GM12891 (cell line): ENCODE measurements around the gene RET.

Experiments
- DNase-seq: peaks from one replicate; pipeline ENCODE4 v3.0.0; 2011; ENCODE audit warnings: low spot score; ENCODE audit not compliant: insufficient read length
- FAIRE-seq: peaks from 2 replicates; lab custom pipeline; 2011; peaks lifted over from hg19 to GRCh38; lab: Jason Lieb, UNC
- PAX5 ChIP-seq: IDR thresholded peaks from 2 replicates; pipeline ENCODE4 v1.6.1; 2011; ENCODE audit warnings: low read length, moderate library complexity, mild to moderate bottlenecking; ENCODE audit not compliant: insufficient read depth, severe bottlenecking
- POLR2A ChIP-seq: IDR thresholded peaks from 2 replicates; pipeline ENCODE4 v1.6.1; 2011; ENCODE audit warnings: low read depth, low read length, control low read depth
- POLR2AphosphoS5 ChIP-seq: IDR thresholded peaks from 2 replicates; pipeline ENCODE4 v1.6.1; 2011; ENCODE audit warnings: low read depth, low read length, control low read depth
- POU2F2 ChIP-seq: IDR thresholded peaks from 2 replicates; pipeline ENCODE4 v1.6.1; 2011; ENCODE audit warnings: low read depth, mild to moderate bottlenecking, control low read depth, low read length, moderate library complexity
- SPI1 ChIP-seq: IDR thresholded peaks from 2 replicates; pipeline ENCODE4 v1.6.1; 2011; ENCODE audit warnings: low read depth, low read length, control low read depth
- TAF1 ChIP-seq: IDR thresholded peaks from 2 replicates; pipeline ENCODE4 v1.6.1; 2011; ENCODE audit warnings: low read depth, low read length, control low read depth

Gene RET

DNA sequence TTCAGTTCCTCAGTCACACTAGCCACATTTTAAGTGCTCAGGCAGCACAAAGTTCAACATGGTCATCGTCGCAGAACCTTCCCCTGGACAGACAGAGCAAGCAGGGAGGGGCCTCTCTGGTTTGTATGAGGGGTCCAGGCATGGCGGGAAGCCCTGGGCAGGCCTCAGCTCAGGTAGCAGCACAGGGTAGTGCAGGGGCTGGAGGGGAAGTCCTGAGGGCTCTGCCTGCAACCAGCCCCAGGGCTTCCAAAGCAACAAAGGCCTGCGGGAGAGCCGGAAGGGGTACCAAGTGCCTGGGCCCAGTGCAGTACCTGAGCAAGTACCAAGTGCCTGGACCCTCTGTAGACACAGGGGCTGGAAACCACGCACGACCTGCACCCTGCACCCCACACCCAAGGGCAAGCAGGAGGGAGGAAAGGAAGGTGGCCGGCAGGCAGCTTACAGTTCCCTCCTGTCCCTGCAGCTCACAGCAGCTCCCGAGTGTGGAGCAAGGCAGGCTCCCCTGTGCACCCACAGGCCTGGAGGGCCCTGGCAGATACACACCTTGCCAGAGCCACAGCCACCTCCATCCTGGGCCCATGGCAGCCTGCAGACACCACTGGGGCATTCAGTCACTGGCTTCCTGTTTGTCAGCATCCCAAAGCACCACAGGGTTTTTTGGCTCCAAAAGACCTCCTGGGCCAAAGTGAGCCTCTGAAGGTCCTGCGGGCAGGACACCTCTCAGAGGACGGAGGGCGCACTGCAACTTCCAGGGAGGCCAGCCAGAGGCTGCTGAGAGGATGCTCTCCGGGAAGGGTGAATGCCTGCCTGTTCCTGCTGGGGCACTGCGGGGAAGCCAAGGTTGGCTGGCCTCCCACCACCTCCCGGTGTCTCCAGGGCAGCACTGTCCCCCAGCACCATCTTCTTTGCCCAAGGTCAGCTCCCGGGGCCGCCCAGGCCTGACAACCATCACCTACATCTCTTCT, 6.5 kb upstream of the RET start:
- FAIRE-seq (no peak), DNase-seq (no peak)
- TF ChIP-seq POLR2A (no peak), SPI1 (no peak), TAF1 (no peak), PAX5 (no peak), POU2F2 (no peak), POLR2AphosphoS5 (no peak)

DNA sequence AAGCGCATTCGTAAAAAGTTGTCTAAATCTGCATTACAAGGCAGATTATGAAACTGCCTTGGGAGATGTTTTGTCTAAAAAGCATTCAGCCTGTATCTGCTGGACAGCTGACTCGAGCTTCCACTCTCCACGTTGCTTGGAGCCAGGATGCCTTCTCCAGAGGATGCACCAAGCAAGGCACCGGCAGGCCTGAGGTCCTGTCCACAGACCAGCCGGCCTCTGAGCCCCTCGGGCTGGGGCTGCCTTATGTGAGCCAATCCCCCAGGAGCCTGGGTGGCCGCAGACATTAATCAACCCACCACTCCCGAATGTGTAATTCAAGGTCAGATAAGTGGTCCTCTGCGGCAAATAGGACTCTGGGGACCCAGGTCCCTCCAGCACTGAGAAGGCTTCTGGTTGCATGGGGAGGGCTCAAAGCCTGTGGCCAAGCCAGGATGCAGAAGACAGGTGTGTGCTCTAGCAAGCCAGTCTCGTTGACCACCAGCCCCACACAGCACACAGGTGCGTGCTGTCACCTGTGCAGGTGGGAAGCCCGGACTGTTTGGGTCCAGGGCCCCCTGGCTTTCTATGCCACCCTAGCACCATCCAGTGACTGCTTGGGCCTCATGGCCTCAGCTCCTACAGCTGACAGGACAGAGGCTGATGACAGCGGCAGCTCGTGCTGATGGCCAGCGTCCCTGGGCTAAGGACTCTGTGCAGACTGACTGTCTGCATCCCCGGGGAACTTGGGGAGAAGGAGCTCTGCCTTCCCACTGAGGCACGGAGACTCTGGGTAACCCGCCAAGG, 4.8 kb upstream of the RET start:
- TF ChIP-seq POLR2A (no peak), POLR2AphosphoS5 (no peak), POU2F2 (no peak), SPI1 (no peak), TAF1 (no peak), PAX5 (no peak)
- FAIRE-seq, result no peak
- no peak for DNase-seq

DNA sequence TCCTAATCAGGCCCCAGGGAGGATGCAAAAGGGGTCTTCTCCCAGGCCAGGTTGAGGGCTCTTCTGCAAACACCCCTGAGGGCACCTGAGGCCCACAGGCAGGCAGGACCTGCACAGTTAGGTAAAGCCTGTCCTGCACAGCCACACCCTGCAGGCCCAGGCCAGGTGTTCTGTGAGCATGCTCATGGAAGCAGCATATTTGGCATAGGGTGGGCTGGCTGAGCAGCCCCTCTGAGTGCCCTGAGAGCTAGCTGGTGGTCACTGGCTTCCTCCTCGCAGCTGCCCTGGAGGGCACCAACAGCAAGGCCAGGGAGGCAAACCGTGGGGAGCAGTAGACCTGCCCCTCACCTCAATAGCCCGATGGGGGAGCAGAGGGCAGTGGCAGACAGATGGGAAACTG, 3.7 kb upstream of the RET start:
- no peak for DNase-seq
- FAIRE-seq, result no peak
- TF ChIP-seq TAF1 (no peak), POLR2AphosphoS5 (no peak), SPI1 (no peak), PAX5 (no peak), POLR2A (no peak), POU2F2 (no peak)

DNA sequence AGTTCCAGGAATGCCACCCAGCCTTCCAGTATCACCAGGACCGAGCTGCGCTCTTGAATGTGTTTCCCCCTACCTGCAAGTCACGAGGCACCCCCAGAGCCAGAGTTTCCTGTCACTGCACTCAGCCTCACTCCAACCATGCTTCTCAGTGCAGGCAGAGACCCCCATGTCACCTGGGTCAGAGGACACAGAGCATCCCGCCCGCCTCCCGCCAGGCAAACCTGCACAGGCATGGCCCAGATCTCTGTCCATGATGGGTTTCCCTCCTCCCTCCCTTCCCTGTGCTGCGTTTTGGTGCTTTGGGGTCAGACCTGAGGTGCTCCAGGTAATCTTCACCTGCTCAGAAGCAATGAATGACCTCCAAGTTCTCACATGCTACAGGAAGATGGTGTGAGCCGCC, 3.1 kb upstream of the RET start:
- FAIRE-seq, result no peak

DNA sequence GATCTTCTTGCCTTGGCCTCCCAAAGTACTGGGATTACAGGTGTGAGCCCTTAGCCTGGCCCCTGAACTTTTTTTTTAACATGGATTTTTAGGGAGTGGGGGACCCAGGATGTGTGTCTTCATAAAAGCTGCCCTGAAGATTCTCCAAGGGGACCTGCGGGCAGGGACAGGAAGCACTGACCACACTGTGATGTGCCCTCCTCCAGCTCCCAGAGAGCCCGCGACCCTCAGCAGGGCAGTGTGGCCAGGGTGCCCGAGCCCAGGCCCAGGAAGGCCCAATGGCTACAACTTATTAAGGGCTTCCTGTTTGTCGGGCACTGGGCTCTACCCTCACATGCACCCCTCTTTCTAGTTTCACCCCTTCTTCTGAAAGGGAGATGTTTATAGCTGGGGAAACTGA, 2.5 kb upstream of the RET start:
- no peak for DNase-seq
- TF ChIP-seq POU2F2 (no peak), POLR2A (no peak), PAX5 (no peak)
- no peak for FAIRE-seq

More for the DNA sequence above, 3.1 kb upstream of the RET start:
- no peak for DNase-seq
- no peak for TF ChIP-seq PAX5
- TF ChIP-seq SPI1, result no peak
- TF ChIP-seq POU2F2, result no peak
- no peak for TF ChIP-seq TAF1
- TF ChIP-seq POLR2AphosphoS5, result no peak
- TF ChIP-seq POLR2A, result no peak

DNA sequence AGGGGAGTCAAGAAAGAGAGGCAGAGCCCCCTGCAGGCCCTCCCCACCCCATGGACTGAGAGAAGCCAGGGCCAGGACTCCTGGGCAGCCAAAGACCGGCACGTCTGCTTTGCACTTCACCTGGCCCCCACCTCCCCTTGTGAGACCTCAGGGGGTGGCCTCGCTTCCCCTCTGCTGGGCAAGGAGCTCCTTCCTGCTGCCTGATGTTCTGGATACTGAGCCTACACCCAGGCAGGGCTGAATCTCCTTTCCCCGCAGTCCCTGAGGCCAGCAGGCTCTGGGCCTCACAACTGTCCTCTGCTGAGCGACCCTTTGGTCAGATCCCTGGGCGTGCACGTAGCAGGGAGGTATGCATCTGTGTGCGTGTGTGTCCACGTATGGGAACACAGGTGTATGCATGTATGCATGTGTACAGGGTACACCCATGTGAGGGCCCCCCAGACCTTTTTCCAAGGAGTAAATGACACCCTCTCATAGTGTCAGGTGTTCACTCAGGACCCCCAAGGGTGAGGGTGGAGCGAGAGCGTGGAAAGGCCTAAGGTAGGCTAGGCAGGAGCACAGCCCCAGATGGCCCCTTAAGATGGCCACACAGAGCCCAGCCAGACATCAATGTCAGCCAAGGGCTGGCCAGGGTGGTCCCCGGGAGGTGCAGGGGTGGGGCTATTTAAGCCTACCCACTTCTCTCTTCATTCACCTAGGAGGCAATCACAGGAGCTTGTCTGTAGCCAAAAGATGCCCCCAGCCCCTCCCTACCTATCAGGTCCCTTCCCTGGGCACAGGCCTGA, 1.9 kb upstream of the RET start:
- FAIRE-seq, result no peak
- TF ChIP-seq POU2F2 (no peak), TAF1 (no peak), SPI1 (no peak), PAX5 (no peak), POLR2AphosphoS5 (no peak), POLR2A (no peak)
- no peak for DNase-seq

DNA sequence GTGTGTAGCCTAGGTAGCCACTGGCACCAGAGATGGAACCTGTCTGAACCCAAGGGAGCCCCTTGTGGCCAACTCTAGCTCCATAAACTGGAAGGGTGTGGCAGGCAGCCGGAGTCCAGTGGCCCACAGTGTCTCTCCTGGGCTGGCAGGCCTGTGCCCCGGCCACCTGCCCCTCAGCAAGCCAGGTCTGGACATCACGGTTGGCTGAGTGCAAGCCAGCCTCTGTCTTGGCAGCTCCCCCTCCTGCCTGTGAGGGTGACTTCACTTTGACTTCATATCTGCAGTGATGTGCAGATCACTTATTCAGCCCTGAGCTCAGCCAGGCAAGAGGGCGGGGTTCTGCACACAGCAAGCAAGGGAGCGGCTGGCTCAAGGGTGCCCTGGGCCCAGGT, 1.3 kb upstream of the RET start:
- FAIRE-seq (no peak), DNase-seq (no peak)
- no peak for TF ChIP-seq POU2F2
- no peak for TF ChIP-seq POLR2A
- TF ChIP-seq POLR2AphosphoS5, result no peak
- no peak for TF ChIP-seq PAX5
- TF ChIP-seq TAF1, result no peak
- no peak for TF ChIP-seq SPI1

DNA sequence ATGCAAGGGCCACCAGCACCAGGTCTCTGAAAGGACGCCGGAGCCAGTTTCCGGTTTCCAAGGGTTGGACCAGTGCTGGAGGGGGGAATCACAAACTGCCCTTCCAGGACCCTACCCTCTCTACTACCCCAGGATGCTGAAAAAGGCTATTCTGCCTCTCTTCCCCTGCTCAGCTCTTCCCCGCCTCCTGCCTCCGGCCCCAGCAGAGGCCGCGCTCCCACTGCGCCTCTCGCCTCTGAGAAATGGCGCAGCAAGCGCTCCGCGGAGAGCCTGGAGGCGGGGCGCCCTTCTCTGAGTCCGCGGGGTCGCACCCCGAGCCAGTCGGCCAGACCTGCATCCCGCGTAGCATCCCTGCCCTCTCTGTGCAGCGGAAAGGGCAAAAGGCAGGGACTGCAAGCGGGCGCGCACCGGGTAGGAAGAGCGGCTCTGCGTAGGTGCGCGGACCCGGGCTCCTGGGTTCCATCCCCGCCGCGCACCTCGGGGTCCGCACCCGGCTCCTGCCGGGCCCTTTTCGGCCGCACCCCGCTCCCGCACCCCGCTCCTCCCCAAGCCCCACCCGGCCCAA, 476 bp upstream of the RET start:
- FAIRE-seq, result no peak
- DNase-seq, result no peak
- no peak for TF ChIP-seq SPI1
- no peak for TF ChIP-seq POLR2A
- TF ChIP-seq PAX5, result no peak
- no peak for TF ChIP-seq POLR2AphosphoS5
- no peak for TF ChIP-seq POU2F2
- no peak for TF ChIP-seq TAF1
